GM19324 (cell line): ENCODE results near the gene MLLT10.

ENCODE experiments used
- ATAC-seq: cut with Tn5 transposase; IDR thresholded peaks from one replicate; pipeline ENCODE4 v1.9.1; 2021; ENCODE audit warnings: mild to moderate bottlenecking, moderate library complexity; ENCODE audit not compliant: unreplicated experiment, low FRiP score

The MLLT10 gene

DNA sequence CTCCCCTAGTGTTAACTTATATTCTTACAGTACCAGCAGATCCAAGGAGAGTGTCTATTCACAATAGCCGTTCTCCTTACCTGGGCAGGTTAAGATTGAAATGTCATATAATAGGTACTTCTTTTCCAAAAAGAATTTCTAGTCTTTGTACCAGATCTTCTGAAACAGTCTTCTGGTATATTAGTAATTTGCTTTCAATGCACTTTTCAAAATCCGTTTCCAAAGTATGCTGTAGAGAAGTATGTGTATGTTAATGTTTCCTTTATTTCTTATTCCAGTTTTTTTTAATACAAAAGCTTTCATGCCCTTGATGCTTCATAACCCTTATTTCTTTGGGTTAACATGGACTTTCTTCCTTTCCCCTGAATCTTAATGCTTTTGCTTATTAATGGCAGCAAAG lies 188.2 kb downstream of the MLLT10 start:
- ATAC-seq, result no peak

DNA sequence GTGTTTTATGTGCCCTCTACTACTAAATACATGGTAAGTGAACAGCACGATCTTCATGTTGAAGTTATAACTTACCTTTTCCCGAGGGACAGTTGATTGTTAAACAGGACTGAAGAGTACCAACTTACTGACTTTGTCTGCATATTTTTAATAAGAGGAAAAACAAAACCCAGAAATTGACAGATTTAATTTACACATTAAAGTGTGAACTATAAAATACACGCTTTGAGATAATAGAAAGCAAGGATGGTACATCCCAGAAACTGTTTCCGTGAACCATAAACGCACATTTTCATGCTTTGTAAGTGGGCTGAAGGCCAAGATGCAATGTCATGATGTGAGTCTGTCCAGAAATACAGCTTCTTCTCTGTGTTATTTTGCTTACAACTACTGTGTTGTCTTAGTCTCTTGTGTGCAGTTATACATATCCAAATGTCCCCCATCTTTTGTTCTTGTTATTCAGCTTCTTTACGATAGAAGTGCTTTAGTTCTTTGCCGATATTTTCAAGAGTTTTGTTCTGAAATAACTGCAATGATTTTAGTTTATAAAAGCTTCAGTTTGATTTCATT lies 190.1 kb downstream of the MLLT10 start:
- no peak for ATAC-seq

DNA sequence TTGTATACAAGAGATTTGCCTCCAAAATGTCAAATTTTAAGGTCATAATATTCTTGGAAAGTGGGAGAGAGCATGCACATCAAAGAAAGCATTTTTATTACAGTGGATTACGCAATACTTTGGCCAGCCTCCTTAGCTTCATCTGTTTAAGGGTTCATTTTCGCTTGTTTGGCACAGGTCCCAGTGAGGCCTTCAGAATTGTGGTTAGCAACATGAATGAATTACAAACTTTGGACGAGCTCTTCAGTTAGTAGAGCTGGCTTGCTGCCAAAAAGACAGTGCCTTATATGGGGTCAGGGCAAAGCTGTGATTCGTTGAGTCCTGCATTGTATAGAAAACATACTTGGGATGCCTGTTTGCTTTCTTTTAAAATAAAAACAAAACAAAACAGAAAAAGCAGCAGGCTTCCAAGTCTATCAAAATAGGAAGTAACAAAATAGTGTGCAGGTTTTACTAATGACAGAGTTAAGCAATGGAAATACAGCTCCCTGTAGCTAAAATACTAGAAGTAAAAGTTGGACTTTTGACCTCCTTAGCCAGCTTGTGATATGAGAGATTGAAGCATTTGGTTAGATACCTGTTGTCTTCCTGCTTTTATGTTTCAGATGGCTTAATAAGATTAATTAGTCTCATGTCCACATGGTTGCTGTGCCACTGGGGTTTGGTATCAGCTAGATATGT lies 190.8 kb downstream of the MLLT10 start:
- peak; percentile 87 for ATAC-seq

DNA sequence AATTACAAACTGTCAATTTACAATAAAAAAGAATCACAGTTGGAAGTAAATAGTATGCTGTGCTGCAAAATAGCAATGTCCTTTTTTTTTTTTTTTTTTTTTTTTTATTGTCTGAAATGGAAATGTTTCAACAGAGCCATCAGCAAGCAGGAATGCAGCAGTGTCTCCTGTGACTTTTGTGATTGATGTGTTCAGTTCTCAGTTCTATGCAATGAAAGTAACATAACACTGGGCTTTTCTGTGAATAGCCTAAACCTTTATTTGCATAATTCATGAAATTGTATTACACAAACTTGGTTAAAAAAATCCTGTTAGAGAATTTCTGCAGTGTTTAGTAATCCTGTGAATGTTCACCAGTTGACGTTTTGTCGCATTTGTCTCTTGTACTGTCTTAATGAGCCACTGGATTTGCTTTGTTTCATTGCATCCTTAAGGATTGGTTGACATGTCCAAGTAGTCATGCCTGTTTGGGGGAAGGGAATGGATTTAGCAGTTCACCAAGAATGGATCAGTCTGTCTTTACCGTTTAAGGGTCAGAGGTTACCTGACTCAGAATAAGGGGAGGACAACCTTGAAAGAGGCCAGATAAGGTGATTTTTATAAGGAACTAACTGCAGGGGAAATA lies 192.7 kb downstream of the MLLT10 start:
- ATAC-seq, result no peak

DNA sequence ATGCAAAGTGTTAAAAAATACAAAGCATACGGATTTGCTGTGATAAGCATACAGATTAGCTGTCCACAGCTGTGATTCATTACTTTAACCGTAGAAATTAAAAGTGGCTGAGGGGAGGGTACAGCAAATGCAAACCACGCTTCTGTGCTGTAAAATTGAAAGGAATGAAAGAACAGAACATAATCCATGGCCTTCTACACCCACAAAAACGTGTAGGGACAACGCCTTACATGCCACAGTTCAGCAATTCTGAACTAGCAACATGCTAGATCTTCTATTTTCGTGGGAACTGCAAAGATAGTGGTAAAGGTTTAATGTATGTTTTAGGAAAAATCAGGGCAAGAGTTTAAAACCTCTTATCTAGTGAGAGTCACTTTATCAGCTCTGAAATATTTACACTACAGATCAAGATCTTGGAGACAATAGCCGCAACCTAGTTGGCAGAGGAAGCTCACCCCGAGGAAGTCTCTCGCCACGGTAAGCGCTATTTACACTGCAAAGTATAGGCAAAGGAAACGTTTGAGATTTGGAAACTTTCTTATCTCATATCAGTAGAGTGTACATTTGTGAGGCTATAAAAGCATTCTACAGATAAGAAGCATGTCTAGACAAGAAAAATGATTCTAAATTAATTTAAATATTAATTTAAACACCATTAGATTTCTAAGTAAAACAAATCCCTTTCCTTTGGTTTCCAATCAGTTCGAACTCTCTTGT lies 193.6 kb downstream of the MLLT10 start:
- no peak for ATAC-seq

DNA sequence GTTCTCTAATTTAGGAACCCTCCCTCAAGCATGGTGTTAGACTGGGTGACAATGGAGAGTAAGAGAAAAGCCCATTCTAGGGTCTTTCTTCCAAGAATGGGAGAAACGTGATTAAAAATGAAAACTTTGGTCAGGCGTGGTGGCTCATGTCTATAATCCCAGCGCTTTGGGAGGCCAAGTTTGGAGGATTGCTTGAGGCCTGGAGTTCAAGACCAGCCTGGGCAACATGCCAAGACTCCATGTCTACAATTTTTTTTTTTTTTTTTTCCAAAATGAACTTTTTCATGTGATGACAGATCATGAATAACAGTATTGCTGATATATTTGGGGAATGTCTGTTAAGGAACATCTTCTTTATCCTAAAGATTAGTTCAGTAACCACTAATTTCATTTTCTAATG lies 194.6 kb downstream of the MLLT10 start:
- ATAC-seq, result no peak

DNA sequence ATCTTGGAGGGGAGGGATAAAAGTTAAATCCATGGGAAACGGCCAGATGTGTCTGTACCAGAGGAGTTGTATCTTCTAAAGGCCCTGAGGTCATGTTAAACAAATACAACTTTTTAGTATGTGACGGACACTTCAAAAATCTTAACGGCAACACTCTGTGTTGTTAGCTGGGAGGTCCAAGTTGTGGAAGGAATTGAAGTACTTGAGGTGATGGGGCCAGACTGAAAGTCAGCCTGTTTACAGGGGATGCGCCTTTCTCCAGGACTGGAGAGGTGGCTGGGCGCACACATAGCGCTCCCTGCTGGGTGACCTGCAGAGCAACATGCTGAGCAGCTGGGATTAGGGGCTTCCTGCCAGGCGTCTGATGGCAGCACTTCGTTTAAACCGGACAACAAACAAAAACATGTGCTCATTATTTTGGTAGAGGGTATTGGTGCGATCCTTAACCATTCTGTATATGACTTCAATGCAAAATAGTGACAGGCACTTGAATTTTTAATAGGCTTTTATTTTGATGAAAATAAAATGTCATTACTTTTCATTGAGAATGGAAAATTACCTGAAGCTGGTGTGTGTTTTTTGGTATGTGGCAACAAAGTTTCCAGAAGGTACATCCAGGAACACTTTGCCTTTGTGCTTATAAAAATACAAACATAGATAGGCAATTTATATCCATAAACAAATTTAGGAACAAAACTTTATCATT lies 198.2 kb downstream of the MLLT10 start:
- ATAC-seq, result no peak

DNA sequence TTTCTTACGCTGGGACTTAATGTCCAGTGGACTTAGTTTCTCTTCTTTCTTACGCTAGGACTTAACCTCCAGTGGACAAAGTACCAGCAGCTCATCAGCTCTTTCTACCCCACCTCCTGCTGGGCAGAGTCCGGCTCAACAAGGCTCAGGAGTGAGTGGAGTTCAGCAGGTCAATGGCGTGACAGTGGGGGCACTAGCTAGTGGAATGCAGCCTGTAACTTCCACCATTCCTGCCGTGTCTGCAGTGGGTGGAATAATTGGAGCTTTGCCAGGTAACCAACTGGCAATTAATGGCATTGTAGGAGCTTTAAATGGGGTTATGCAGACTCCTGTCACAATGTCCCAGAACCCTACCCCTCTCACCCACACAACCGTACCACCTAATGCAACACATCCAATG lies 199.7 kb downstream of the MLLT10 start:
- ATAC-seq, result no peak

DNA sequence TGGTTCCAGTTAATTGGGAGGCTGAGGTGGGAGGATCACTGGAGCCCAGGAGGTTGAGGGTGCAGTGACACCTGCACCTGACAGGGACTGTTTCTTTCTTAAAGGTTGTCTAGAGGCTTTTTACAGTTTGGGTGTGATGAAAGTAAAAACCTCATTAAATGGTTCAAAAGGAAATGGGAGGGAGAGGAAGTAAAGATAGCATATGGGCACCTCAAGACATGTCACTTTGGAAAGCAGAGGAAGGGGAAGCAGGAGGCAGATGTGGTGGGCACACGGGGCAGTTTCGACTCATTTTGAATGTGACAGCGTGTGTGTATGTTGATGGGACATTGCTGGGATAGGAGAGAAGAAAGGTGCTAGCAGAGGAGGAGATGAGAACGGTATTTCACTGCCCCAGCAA lies 203.1 kb downstream of the MLLT10 start:
- no peak for ATAC-seq

DNA sequence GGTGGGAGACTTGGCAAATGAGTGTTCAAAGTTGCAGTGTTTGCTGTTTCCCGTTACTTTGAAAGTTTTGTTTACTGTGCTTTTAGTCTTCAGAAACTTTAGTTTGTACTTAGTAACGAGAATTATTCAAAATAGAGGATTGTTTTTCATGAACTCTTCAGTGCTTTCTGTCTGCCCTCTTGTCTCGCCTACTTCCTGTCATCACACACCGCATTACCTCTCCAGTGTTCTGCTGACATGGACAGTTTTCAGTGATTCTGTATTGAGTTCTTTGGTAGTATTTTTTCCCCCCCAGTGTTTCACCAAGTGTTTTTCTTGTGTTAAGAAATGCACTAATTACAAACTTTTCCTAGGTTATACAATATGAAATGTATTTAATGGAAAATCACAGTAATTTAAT lies 207.0 kb downstream of the MLLT10 start:
- ATAC-seq, result no peak

DNA sequence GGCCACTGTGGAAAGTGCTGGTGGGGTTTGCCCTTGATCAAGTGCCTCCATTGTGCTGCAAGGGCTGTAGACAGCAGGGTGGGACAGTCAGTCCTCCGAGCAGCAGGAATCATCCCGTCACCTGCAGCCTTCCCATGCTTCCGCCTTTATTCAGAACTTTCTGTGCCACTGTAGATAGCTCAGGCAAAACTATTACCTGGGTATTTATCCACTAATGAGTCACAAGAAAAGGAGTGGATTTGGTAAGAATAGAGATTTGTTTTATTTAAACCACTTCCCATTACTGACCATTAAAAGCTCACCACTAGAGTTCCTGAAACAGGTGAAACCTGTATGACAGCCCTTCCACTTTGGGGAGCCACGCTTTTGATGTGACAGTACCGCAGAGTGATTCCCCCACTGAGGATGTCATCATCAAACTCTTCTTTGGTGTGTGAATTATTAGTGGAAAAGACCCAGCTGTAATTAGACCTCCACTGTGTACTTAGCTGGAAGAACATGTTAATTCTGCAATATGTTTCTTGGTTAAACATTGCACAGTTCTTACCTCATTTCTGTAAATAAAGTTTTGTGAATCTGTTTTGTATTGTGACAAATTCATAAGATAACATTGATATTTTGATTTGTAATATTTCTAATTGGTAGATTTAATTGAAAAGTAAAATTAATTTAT lies 208.8 kb downstream of the MLLT10 start:
- no peak for ATAC-seq

DNA sequence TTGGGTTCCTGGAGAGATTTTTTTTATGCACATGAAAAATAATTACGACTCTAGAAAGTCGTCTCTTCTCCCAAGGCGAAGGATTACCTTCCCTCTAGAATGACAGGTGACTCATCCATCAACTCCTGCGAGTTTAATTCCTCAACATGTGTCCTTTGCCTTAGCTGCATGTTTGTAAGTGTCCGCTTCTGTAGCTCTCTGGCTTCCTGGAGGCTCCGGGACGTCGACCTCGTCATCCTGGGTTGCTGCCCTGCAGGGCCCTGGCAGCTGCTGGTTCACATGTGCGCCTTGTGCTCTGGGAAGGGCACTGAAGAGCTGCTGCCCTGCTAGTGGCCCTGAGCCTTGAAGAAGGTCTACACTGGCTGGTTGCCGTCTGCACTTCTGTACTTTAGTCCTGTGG lies 210.2 kb downstream of the MLLT10 start:
- no peak for ATAC-seq

DNA sequence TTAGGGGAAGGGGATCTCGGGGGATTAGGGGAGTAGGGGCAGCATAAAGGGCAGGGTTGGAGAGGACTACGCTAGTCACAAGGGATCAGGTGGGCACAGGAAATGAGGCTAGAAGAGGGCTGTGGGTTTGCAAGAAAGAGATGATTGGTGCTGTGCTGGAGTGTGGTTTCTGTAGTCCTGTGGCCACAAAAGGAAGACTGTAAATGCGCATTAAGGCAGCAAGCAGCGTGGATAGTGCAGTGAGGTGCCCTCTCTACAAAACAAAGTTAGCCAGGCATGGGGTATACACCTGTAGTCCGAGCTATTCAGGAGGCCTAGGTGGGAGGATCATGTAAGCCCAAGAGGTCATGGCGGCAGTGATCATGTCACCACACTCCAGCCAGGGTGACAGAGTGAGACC lies 212.1 kb downstream of the MLLT10 start:
- ATAC-seq, result no peak

DNA sequence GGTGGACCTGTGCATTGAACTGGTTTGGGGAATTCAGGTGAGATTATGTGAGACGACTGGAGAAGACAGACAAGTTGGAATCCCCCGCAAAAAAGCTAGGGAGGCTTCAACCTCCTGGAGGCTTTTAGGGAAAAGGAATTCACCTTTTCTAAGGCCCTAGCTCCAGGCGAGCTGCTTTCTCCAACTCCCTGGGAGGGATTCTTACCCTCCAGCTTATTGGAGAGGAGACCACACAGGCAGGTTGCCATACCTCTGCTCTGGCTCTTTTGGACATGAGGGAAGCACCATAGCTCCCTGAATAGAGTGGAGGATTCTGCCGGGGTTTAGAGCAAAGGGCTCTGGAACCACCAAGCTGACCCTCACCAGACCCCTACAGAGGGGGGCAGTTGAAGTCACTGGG lies 213.8 kb downstream of the MLLT10 start:
- ATAC-seq, result no peak

DNA sequence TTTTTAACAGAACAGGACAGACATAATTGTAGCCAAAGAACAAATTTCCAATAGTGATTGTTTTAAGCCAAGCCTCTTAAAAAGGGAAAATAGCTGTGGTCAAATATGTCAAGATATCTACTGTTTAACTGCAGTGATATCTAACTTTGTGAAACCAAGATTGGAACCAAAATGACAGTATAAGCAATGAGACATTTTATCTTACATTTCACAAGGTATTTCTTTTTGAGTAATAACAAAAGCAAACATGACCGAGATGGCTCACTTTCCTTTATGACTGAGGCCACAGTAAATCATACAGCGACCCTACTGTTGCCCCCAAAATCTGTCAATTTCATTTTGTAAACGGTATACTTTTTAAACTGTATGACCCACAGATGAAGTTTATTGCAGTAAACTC lies 215.8 kb downstream of the MLLT10 start:
- ATAC-seq, result no peak

DNA sequence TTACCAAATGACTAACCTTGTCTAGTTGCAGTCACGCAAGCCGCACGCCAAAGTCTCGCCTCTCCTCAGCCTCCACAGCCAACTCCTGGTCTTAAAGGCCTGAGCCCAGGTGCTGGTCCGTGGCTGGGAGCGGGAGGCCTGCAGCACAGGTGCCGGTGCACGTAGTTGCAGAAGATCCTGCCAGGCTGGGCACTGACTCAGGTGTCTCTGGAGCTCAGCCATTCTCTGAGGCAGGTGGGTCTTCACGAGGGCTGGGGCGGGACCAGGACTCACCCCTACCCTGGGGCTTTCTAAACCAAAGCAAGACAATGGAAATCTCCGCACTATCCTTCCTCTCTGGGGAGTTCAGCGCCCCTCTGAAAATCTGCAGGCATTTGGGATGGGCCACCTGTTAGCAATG lies 216.4 kb downstream of the MLLT10 start:
- no peak for ATAC-seq

DNA sequence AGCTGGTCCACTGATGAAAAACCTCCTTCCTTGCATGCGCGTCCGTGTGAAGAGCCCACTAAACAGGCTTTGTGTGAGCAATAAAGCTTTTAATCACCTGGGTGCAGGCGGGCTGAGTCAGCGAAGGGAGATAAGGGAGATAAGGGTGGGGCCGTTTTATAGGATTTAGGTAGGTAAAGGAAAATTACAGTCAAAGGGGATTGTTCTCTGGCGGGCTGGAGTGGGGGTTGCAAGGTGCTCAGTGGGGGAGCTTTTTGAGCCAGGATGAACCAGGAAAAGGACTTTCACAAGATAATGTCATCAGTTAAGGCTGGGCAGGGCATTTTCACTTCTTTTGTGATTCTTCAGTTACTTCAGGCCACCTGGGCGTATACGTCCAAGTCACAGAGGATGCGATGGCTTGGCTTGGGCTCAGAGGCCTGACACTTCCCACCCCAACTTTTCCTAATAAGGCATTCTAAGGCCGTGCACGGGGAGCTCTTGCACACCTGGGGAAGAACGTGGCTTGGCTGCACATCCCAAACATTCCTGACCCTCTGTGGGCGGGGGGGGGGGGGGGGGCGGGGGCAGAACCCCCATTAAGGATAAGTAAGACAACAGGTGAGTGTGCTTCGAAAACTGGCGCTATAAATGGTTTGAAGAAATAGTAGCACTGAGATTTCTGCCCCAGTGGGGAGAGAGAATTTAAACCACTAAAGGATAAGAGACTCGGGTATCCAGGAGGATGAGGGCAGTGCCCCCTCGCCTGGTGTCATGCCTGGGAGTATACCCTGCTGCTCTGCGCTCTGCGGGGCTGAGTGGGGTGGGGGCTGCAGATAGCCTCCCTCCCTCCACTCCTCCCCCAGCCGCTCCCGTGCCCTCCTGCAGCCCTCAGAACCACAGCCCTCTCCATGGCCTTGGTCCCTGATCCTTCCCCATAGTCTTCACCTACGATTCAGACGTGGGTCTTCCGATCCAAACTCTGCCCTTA lies 217.6 kb downstream of the MLLT10 start:
- no peak for ATAC-seq

DNA sequence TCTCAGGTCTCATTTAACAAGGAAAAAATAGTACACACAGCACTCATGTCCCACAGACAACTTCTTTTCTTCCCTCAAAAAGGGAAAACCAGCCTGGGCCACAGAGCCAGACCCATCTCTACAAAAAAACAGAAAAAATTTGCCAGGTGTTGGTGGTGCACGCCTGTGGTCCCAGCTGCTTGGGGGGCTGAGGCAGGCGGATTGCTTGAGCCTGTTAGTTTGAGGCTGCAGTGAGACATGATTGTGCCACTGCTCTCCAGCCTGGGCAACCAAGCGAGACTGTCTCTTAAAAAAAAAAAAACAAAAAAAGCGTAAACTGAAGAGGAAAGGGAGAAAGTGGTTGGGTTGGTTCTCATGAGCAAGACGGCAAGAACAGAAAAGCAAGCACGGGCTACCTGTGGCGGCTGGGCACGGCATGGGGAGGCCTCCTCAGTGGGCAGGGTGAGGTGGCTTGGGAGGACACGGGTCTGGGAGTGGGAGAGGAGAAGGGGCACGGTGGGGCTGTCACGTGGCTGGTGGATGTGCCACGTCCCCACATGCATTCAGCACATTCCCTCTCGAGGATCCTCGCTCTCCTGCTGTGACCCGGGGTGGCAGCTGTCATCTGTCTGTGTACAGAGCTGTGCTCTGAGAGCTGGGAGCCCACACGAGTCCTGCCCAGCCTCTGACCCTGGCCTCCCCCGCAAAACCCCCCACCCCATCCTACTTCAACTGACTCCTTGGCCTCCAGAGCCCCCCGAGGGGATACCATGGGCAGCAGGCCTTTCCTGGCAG lies 219.7 kb downstream of the MLLT10 start:
- ATAC-seq, result no peak
